Limb (tissue), 2 donors: ENCODE data around the gene SLC8B1.

Source experiments
- DNase-seq, 2 donors: peaks; one replicate each; pipeline ENCODE4 v3.0.0-alpha.2; 2016; ENCODE audit errors: extremely low spot score in 2 of 2

SLC8B1 gene

GRCh38 chr12:113270709-113271009, 64.2 kb downstream of the SLC8B1 start:
- no peak for DNase-seq

DNA sequence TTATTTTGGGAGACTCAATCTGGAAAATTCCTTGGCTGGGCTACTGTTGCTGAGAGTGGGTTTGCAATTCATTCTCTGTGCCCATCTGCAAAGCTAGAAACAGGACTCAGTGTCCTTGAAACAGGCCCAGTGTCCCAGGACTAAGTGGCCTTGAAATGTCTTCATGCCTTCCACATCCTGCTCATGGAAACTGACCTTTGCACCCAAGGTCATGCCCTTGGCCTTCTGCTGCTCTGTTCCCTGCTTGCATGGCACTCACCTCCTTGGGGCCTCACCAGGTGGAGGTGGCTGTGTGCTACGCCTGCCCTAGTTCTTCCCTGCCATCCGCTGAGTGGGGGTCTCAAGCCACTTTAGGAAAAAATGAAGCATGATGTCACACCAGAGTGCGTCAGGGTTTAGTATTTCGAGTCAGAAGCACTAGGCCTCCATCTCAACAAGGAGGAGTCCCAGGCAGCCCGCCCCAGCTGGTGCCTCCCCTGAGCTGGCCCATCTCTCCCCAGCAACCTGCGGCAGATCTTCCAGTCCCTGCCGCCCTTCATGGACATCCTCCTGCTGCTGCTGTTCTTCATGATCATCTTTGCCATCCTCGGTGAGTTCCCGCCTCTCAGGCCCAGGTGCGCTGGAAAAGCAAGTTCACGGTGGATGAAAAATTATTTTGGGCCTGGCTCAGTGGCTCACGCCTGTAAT, 65.5 kb downstream of the SLC8B1 start:
- DNase-seq = no peak

GRCh38 chr12:113268621-113269020, 66.3 kb downstream of the SLC8B1 start:
- no peak for DNase-seq

DNA sequence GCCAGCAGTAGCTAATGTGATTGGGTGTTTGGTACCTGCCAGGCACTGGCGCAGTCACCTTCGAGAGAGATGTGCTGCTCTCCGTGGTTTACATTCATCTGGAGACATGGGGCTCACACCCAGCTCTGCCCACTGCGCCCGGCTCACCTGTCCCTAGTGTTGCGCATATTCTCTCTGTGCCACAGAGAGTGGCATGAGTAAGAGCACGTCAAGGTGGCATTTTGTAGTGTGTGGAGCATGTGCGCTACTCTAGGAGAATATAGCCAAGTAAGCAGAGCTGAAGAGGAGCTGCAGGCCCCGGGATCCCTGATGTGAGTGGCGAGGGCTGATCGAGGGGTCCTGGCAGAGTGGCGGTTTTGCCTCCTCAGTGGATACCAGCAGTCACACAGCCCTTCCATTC, 66.8 kb downstream of the SLC8B1 start:
- no peak for DNase-seq

GRCh38 chr12:113267621-113268020, 67.3 kb downstream of the SLC8B1 start:
- DNase-seq = no peak

DNA sequence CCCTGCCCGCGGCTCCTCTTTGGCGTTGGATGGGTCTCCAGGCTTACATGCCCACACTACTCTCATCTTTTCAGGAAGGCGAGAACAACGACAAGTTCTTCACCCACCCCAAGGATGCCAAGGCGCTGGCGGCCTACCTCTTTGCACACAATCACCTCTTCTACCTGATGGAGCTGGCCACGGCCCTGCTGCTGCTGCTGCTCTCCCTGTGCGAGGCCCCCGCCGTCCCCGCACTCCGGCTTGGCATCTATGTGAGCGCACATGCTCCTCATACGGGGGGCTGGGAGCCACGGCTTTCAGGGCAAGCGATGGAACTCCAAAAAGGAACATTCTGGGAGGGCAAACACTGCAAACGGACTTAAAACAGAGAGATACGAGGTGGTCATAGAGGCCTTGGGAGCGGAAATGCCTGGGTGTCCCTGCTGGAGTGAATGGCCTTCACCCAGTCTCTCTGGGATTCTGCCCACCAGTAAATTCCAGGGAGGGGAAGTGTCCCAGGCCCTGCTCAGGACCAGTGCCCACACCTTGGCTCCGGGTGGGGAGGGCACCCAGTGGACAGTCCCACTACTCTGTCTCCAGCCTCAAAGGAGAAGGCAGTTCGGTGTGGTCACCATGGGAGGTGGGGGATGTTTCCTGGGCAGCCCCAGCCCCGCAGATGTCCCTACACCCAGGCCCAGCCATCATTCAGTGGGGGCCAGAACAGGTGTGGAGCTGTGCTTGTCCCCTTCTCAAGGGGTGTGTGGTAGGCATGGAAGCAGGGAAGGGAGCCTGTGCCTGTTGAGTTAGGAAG, 68.6 kb downstream of the SLC8B1 start:
- DNase-seq = no peak

DNA sequence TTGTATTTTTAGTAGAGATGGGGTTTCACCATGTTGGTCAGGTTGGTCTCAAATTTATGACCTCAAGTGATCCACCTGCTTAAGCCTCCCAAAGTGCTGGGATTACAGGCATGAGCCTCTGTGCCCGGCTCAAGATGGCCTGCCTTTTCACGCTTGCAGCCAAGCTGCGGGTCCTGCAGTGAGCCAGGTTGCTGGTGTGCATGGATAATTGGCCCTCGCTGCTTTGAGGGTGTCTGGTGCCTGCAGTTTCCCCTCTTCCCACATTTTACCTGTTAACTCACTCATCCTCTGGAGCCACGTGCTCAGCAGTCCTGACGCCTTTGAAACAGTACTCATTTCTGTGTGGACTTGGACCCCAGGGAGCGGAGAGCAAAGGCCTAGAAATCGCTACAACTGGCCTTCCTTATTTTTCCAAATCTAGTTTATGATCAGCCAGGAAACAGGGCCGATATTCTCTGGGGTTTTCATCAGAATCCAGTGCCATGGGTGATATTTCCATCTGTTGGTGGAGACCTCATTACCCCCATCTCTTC, 71.4 kb downstream of the SLC8B1 start:
- no peak for DNase-seq

GRCh38 chr12:113262710-113263109, 72.2 kb downstream of the SLC8B1 start:
- DNase-seq = no peak

DNA sequence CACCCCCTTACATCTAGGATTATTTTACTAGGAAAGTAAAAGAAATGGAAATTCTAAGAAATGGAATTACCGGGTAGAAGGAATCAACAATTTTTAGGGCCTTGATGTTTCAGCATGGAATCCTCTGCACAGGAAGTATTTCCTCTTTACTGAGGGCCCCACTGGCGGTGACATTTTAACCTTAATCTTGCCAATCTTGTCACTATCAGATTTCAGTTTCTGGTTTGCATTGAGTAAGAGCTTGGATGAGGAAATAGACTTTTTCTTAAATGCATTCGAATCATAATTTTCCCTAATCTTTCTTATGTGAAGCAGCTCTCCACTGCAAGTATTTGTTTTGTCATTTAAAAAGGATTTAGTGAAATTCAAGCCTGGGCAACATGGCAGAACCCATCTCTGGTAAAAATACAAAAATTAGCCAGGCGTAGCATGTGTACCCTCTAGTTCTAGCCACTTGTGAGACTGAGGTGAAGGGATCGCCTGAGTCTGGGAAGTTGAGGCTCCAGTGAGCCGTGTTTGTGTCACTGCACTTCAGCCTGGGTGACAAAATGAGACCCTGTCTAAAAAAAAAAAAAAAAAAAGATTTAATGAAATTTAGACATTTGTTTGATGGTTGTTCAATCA, 73.0 kb downstream of the SLC8B1 start:
- no peak for DNase-seq

GRCh38 chr12:113260636-113261300, 74.1 kb downstream of the SLC8B1 start:
- no peak for DNase-seq

- no peak for DNase-seq
Observed at GRCh38 chr12:113260127-113260526, 74.8 kb downstream of the SLC8B1 start.

DNA sequence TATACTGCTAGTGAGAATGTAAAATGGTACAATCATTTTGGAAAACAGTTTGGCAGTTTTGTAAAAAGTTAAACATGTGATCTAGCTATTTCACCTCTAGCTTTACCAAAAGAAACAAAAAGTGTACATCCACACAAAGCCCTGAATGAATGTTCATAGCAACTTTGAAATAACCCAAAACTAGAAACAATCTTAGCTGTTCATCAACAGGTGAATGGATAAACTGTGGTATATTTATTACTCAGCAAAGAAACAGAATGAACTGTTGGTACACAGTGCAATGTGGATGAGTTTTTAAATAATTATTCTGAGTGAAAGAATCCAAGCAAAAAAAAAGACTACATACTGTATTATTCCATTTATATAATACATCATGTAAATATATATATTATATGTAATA, 77.3 kb downstream of the SLC8B1 start:
- DNase-seq = no peak

DNA sequence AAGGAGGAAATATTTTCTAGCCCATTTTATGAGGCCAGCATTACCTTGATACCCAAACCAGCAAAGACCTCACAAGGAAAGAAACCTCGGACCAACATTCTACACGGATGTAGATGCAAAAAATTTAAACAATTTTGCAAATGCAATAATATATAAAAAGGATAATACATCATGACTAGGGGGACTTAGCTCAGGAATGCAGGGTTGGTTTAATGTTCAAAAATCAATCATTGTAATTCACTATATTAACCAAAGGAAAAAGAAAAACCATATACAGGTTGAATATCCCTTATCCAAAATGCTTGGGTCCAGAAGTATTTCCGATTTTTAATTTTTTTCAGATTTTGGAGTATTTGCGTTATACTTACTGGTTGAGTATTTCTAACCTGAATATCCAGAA, 80.6 kb downstream of the SLC8B1 start:
- DNase-seq = no peak

DNA sequence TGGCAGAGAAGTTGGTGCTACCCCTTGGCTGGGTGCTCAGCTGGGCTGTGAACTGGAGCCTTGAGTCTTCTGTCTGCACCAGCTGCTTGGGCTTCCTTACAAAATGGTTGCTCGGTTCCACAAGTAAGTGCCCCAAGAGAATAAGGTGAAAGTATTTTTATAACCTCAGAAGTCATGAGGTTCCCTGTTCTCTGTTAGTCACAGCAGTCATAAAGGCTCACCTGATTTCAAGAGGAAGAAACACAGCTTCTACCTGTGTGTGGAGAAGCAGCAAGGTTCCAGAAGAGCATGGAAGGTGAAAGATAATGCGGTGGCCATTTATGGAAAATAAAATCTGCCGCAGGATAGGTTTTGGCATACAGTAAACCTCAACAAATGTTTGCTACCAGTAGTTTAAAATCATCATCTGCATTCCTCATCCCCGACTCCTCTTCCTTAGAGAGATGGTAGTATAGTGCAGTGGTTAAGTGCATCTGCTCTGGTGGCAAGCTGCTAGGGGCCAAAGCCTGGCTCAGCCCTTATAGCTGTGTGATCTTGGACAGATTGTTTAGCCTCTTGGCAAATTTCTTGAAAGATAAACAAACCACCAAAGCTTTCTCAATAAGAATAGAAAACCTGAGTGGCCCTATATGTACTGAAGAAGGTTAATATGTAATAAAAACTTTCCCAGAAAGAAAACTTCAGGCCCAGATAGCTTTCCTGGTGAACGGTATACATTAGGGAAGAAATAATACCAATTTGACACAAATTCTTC, 81.2 kb downstream of the SLC8B1 start:
- no peak for DNase-seq

DNA sequence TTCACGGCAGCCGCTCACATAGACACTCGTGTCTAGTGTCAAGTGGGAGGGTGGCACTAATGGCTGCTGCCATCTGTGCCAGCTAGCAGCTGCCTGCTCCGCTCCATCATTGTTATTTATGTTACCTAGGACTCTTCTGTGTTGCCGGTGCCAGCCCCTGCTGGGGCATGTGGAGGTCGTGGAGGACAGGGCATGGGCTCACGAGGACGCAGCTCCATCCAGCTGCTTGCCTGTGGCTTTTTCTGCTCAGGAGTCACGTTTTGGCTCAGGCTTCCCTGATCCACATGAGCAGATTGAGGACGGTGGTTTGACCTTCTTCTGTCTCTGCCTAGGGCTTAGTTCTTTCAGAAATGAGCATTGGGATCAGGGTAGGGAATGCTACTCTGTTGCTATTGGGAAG, 82.4 kb downstream of the SLC8B1 start:
- no peak for DNase-seq

DNA sequence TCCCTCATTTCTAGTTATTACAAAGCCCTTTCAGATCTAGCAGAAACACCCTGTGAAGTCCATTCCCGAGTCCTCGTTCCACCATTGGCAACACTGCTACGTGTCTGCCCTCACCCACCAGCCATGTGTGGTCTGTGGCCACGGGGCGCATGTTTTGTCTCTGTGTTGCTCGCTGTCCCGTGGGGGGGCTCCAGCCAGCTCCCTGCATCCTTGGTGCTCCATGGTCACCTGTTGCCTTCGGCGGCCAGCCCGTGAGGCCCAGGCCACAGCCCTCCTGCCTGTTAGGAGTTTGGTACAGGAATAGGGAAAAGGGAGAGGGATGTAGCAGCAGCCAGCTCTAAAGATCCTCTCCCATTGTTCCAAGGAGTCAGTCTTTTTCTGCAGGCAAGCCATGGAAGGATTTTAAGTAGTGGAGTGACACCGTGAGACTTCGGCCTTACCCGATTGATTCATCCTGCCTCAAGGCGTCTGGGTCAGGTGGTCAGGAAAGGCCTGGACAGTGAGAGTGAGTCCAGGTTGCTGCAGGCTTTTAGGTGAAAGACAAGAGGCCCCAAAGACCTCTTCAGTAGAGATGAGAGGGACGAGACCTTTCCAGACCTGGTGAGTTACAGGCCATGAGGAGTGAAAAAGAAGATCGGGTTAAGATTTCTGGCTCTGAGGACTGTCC, 83.4 kb downstream of the SLC8B1 start:
- no peak for DNase-seq

GRCh38 chr12:113250045-113250444, 84.9 kb downstream of the SLC8B1 start:
- no peak for DNase-seq

DNA sequence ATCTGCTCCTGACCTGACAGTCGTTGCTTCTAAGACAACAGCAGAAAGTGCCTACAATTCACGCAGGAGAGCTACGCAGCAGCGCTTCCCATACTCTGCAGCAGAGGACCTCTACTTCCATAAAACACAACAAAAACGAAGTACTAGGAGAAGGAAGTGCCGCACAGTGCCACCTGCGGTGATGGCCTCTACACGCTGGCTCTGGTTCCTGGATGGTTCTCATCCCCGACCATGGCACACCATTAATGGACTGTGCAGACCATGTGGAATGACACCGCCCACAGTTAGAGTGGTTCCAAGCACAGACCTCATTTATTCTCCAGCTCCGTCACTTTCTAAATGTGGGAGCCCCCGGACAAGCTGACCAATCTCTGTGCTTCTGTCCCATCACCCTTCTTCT, 85.4 kb downstream of the SLC8B1 start:
- no peak for DNase-seq

- DNase-seq = no peak
Observed at GRCh38 chr12:113248842-113249435, 86.0 kb downstream of the SLC8B1 start.
